IPS-15b (cell line): ENCODE measurements around the gene IL17B.

Experiments
- H3K27me3 ChIP-seq: one replicate; pipeline ENCODE4 v1.6.1; 2013; ENCODE audit warnings: low read length; ENCODE audit not compliant: control insufficient read depth, insufficient read depth
- H3K36me3 ChIP-seq: one replicate; pipeline ENCODE4 v1.6.1; 2013; ENCODE audit warnings: low read length; ENCODE audit not compliant: control insufficient read depth, insufficient read depth
- H3K4me1 ChIP-seq: one replicate; pipeline ENCODE4 v1.6.1; 2013; ENCODE audit warnings: mild to moderate bottlenecking, low read length; ENCODE audit not compliant: control insufficient read depth, insufficient read depth
- H3K4me3 ChIP-seq: one replicate; pipeline ENCODE4 v1.5.1; 2013; ENCODE audit warnings: low read depth, low read length
- H3K9ac ChIP-seq: one replicate; pipeline ENCODE4 v1.6.1; 2013; ENCODE audit warnings: low read depth, mild to moderate bottlenecking, low read length
- H3K9me3 ChIP-seq: one replicate; pipeline ENCODE4 v1.6.1; 2013; ENCODE audit warnings: mild to moderate bottlenecking, low read length; ENCODE audit not compliant: control insufficient read depth, insufficient read depth

The IL17B gene

DNA sequence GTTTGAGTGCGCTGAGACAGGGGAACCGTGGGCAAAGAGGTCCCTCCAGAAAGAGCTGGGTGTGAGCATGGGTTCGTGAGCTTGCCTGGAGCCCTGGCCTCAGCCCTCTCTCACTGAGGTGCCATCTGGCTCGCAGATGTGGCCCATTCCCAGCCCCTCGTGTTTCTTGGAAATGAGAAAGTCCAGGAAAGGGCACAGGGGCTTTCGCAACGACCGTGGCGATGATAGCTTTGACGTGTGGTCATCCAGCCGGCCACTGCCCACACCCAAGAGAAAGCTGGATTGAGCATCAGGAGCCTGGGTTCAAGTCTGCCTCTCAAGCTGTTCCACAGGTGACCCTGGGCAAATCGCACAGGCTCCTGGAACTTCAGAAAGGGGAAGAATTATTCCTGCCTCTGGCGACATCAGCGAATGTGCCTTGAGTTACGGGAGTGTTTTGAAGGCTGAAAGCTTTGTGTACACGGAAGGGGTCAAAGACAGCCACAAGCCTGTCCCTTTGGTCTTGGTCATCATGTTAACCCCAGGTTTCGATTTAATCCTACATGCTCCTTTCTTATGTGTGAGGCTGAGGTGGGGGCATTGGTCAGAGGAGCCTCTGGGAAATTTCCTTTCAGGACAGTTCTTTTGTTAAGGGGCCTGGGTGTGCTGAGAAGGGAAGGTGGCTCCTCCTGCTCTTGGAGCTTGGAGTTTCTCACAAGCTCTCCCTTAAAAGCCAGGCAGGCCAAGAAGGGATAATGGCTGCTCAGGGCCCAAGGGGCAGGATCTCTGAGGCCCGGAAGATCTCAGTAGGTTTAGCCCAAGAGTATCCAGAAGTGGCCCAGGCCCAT lies 41.7 kb upstream of the IL17B start:
- no peaks in the 10 kb centered on the region for H3K9me3 ChIP-seq
- no peak overlapping the region for H3K4me3 ChIP-seq
- H3K27me3 ChIP-seq, result no peaks in the 10 kb centered on the region
- no peaks in the 10 kb centered on the region for H3K36me3 ChIP-seq
- H3K9ac ChIP-seq, result no peak overlapping the region
- peaks cover 19% of the 10 kb centered on the region for H3K4me1 ChIP-seq

DNA sequence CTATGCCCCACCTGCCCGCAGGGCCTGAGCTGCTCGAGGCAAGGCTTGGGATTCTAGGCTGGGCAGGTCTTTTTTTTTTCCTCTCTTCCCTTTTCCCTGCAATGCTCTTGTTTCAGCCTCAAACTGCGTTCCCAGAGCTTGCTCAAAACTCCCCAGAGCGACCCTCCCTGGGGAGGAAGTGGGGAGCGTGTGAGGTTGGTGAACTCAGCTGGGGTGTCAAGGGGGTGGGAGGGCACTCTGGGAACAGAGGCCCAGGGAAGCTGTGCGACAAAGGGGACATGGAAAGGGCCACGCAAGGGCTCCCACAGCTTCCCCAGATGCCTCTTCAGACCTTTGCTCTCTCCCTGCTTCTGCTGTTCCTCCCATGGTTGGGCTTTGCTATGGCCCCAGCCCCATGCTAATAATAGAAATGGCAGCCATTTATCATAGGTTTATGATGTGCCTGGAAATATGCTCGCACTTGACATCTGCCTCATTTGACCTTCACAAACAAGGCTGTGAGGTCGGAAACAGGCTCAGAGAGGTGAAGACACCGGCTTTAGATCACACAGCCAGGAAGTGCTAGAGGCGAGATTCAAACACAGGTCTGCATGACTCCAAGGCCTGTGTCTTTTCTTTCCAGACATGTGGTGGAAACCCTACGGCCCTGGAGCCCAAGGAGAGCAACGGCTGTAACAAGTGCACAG lies 40.9 kb upstream of the IL17B start:
- Histone ChIP-seq H3K4me1 (peaks cover 18% of the 10 kb centered on the region), H3K36me3 (no peaks in the 10 kb centered on the region), H3K9me3 (no peaks in the 10 kb centered on the region), H3K27me3 (no peaks in the 10 kb centered on the region), H3K9ac (no peak overlapping the region), H3K4me3 (no peak overlapping the region)

DNA sequence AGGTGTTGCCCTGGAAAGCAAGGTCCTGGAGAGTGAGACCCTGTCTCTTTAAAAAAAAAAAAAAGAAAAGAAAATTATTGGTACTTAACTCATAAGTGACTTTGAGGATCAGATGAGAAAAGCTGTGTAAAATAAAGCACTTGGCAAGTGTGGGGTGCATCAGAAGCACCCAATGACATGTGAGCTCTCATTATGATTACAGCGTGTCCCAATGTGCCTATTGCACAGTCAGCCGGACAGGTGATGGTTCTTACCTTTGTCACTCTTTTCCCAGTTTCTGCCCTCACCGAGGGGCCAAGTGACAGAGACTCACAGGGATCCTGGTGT lies 40.4 kb upstream of the IL17B start:
- Histone ChIP-seq H3K4me1 (peaks cover 13% of the 10 kb centered on the region), H3K27me3 (no peaks in the 10 kb centered on the region), H3K9me3 (no peaks in the 10 kb centered on the region), H3K36me3 (no peaks in the 10 kb centered on the region), H3K4me3 (no peak overlapping the region), H3K9ac (no peak overlapping the region)

DNA sequence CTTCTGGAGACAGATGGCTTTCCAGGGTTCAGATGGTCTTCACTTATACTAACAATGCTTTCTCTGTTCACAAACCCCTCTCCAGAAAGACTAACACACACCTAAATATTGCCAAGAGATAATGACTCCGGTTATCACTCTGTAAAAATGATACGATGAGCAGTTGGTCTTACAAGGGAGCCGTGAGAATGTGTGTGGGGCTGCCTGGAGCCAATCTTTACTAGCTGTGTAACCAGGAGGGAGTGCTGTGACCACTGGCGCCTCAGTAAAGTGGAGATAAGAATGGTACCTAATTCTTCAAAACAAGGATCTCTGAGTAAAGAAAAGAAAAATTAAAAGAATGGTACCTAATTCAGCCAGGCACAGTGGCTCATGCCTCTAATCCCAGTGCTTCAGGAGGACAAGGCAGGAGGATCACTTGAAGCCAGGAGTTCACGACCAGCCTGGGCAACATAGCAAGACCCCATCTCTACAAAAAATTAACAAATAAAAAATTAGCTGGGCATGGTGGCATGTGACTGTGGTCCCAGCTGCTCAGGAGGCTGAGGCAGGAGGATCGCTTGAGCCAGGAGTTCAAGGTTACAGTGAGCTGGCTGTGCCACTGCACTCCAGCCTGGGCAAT lies 39.9 kb upstream of the IL17B start:
- H3K36me3 ChIP-seq, result no peaks in the 10 kb centered on the region

DNA sequence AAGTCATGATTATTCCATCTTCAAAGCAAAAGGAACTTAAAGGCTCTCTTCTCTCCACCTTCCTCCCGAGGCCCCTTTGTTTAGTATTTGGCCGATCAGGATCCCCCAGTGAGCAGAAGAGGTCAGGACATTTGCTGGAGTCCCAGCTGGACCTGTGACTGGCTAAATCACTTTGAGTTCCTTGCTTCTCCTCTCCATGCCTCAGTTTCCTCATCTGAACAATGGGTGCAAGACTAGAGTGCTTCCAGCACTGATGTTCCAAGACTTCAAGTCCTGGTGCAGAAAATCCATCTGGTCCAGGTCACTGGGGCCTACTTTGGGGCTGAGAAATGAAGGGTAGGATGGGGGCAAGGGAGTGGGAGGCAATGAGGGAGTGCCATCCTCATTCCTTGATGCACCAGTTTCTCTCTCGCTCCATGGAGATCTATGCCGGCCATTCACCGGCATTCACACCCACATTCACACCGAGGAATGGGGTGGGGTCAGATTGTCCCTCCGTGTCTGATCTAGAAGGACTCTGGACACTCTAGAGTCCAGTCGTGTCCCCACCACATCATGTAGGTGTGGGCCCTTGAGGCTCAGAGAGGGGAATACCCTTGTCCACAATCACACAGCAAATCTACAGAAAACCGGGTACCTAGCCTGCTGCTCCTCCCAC lies 38.7 kb upstream of the IL17B start:
- Histone ChIP-seq H3K4me3 (no peak overlapping the region), H3K9me3 (no peaks in the 10 kb centered on the region), H3K4me1 (peaks cover 4% of the 10 kb centered on the region), H3K36me3 (no peaks in the 10 kb centered on the region), H3K9ac (no peak overlapping the region), H3K27me3 (no peaks in the 10 kb centered on the region)

More for the DNA sequence above, 39.9 kb upstream of the IL17B start:
- Histone ChIP-seq H3K9ac (no peak overlapping the region), H3K27me3 (no peaks in the 10 kb centered on the region), H3K9me3 (no peaks in the 10 kb centered on the region), H3K4me1 (peaks cover 12% of the 10 kb centered on the region), H3K4me3 (no peak overlapping the region)

DNA sequence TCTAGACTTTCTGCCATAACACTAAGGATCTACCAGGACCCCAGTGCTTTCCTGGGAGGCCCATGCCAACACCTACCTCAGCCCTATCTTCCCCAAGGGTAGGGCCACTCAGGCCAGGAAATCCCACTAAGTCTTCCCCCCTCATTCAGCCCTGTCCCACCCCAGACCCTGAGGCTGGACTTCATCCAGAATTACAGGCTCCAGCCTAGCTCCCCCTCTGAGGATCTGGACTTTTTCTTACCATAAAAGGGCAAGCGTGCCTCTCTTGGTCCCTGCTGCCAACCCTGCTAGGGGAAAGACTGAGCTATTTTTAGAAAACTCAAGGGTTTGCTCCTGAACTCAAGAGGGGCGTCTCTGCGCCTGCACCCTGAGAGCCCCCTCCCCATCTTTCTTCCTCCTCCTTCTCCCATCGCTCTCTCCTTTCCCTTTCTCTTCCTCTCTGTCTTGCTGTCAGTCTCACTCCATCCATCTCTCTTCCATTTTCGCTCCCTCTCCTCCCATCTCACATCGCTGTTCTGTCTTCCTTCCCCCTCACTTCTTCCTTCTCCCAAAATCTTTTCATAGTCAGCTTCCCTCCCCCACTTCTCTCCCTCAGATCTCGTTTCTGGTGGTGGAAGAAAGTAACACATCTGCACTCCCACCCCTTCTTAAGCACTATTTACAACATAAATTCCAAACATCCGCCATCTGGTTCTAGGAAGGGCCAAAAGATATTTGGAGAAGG lies 38.1 kb upstream of the IL17B start:
- Histone ChIP-seq H3K27me3 (no peaks in the 10 kb centered on the region), H3K9ac (no peak overlapping the region), H3K36me3 (no peaks in the 10 kb centered on the region), H3K9me3 (no peaks in the 10 kb centered on the region), H3K4me3 (no peak overlapping the region), H3K4me1 (peaks cover 4% of the 10 kb centered on the region)

DNA sequence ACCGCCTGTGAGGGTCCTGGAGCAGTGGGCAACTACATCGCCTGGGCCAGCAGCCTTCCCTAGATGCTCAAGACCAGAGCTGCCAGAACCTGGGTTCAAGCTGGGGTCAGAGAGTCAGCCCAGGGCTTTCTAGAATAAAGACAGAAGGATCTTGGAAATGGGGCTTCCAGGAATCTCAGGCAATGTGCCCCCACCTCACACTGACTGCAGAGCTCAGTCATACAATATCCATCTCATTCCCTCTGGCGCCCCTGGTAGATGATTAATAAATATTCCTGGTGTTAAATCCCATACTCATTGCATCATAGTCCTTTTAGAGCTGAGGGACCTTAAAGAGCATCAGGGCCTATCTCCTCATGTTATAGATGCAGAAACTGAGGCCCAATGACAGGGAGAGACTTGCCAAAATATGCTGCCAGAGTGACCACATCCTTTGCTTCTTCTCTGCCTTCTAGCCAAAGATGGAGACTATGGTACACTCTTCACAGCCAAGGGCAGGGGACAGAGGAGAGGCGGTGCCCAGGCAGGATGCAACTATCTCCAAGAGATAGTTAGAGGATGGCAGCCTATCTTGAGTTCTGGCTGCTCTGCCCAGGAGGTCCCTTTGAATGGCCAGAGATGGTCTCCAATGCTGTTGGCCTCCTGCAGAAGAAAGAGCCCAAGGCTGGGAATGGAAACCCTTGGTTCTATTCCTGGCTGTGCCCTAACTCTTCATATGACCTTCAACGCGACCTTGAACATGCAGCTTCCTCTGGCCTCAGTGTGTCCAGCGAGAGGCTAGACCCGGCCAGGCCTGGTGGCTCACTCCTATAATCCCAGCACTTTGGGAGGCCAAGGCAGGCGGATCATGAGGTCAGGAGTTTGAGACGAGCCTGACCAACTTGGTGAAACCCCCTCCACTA lies 36.2 kb upstream of the IL17B start:
- Histone ChIP-seq H3K27me3 (no peaks in the 10 kb centered on the region), H3K9me3 (no peaks in the 10 kb centered on the region), H3K4me3 (no peak overlapping the region), H3K4me1 (peaks cover 4% of the 10 kb centered on the region), H3K36me3 (no peaks in the 10 kb centered on the region), H3K9ac (no peak overlapping the region)

DNA sequence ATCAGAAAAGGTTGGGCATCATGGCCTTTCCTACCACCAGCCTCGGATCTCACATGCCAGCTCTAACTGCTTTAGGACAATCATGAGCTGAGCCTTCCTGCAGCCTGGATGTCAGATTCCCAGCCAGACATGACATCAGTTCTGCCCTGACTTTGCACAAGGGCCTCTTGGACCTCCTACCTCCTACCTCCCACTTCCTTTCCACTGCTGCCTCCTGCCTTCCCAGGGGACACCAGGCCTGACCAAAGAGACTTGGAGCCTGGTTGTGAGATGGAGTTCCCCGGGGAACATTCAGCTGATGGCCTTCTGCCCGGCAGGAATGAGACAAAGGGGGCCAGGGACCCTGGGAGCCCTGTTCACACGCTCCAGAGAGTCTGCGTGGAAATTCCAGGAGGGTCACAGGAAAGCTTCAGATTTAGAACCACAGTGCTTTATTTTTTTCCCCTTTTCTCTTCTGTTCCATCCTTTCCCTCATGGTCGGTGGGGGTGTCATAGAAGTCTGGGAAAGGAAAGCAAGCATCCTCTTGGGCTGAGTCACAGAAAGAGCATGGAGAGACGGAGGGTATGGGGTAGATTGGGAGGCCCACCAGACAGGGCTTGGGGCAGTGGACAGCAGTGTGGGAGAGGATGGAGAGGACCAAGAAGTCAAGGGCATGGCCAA lies 35.4 kb upstream of the IL17B start:
- Histone ChIP-seq H3K4me3 (no peak overlapping the region), H3K9ac (no peak overlapping the region), H3K27me3 (no peaks in the 10 kb centered on the region), H3K9me3 (no peaks in the 10 kb centered on the region), H3K36me3 (no peaks in the 10 kb centered on the region), H3K4me1 (peaks cover 6% of the 10 kb centered on the region)

DNA sequence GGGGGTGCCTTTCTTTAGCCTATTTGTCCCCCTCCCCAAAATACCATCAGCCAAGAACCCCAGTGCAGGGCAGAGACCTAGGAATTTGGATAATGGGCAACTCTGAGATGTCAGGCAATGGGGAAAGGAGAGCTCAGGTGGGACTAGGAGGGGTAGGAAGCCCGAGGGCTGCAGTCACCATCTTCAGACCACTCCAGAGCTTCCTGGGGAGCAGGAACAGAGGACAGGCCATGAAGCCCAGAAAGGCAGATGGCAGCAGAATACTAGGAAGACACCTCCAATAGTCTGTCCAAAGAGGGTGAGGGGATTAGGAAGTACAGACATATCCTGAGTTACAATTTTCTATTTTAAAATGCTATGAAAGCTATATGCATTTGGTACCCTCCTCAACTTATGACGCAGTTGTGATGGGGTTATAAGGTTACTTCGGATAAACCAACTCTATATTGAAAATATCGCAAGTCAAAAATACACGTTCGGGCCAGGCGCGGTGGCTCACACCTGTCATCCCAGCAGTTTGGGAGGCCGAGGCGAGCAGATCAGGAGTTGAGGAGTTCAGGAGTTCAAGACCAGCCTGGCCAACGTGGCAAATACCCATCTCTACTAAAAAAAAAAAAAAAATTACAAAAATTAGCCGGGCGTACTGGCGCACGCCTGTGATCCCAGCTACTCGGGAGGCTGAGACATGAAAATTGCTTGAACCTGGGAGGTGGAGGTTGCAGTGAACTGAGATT lies 34.6 kb upstream of the IL17B start:
- no peak overlapping the region for H3K9ac ChIP-seq
- no peak overlapping the region for H3K4me3 ChIP-seq
- H3K36me3 ChIP-seq, result no peaks in the 10 kb centered on the region
- peaks cover 6% of the 10 kb centered on the region for H3K4me1 ChIP-seq
- H3K9me3 ChIP-seq, result no peaks in the 10 kb centered on the region
- H3K27me3 ChIP-seq, result no peaks in the 10 kb centered on the region
